Activated CD4-positive, CD25-positive, alpha-beta regulatory T cell treated with anti-CD3 and anti-CD28 coated beads, Interleukin-2, amount 50 U/mL, for 16 hours (primary cell): ENCODE results near the gene CIPC.

Experiments
- DNase-seq: peaks from one replicate; pipeline ENCODE4 v3.0.0-alpha.2; 2020; ENCODE audit warnings: low read depth, low spot score

CIPC gene

GRCh38 chr14:77151245-77151644, 53.2 kb downstream of the CIPC start:
- no peak for DNase-seq

- DNase-seq, result no peak
Observed at GRCh38 chr14:77151918-77152588, 54.0 kb downstream of the CIPC start.

GRCh38 chr14:77153802-77154201, 55.7 kb downstream of the CIPC start:
- no peak for DNase-seq

GRCh38 chr14:77154421-77154820, 56.4 kb downstream of the CIPC start:
- no peak for DNase-seq

- no peak for DNase-seq
Observed at GRCh38 chr14:77155083-77155482, 57.0 kb downstream of the CIPC start.

- DNase-seq, result no peak
Observed at GRCh38 chr14:77157740-77158139, 59.7 kb downstream of the CIPC start.

- DNase-seq, result no peak
Observed at GRCh38 chr14:77158175-77158881, 60.3 kb downstream of the CIPC start.

GRCh38 chr14:77158882-77159255, 60.8 kb downstream of the CIPC start:
- DNase-seq, result no peak

- no peak for DNase-seq
Observed at GRCh38 chr14:77161011-77161410, 63.0 kb downstream of the CIPC start.
